ENCODE measurements around the gene RXFP2.

The RXFP2 gene

GRCh38 chr13:31803311-31803710 is 64.0 kb downstream of the RXFP2 start:
- no peak for TF ChIP-seq CTCF (IDR thresholded peaks at IDR 0.05; ENCODE audit: control insufficient read depth, insufficient read depth, low read depth, low read length, missing control alignments)
- H3K4me3 ChIP-seq (ENCODE audit: control insufficient read depth, low read depth, low read length) = no peak overlapping the region
- DNase-seq (ENCODE audit: low read depth) = no peak

GRCh38 chr13:31805841-31806240 is 66.5 kb downstream of the RXFP2 start:
- no peak for DNase-seq (ENCODE audit: low read depth)
- no peak overlapping the region for H3K4me3 ChIP-seq (ENCODE audit: control insufficient read depth, low read depth, low read length)
- no peak for TF ChIP-seq CTCF (IDR thresholded peaks at IDR 0.05; ENCODE audit: control insufficient read depth, insufficient read depth, low read depth, low read length, missing control alignments)

- H3K4me3 ChIP-seq (ENCODE audit: control insufficient read depth, low read depth, low read length) = no peak overlapping the region
- TF ChIP-seq CTCF (IDR thresholded peaks at IDR 0.05; ENCODE audit: control insufficient read depth, insufficient read depth, low read depth, low read length, missing control alignments) = no peak
Observed at GRCh38 chr13:31807090-31807541, 67.8 kb downstream of the RXFP2 start.

GRCh38 chr13:31814536-31814935 is 75.2 kb downstream of the RXFP2 start:
- no peak overlapping the region for H3K4me3 ChIP-seq (ENCODE audit: control insufficient read depth, low read depth, low read length)
- TF ChIP-seq CTCF (IDR thresholded peaks at IDR 0.05; ENCODE audit: control insufficient read depth, insufficient read depth, low read depth, low read length, missing control alignments) = no peak
- DNase-seq (ENCODE audit: low read depth) = no peak

More at GRCh38 chr13:31807090-31807541, 67.8 kb downstream of the RXFP2 start:
- DNase-seq (ENCODE audit: low read depth) = no peak

GRCh38 chr13:31815361-31816144 is 76.2 kb downstream of the RXFP2 start:
- TF ChIP-seq CTCF (IDR thresholded peaks at IDR 0.05; ENCODE audit: control insufficient read depth, insufficient read depth, low read depth, low read length, missing control alignments) = no peak
- H3K4me3 ChIP-seq (ENCODE audit: control insufficient read depth, low read depth, low read length) = no peak overlapping the region
- no peak for DNase-seq (ENCODE audit: low read depth)

GRCh38 chr13:31818236-31818635 is 78.9 kb downstream of the RXFP2 start:
- no peak for TF ChIP-seq CTCF (IDR thresholded peaks at IDR 0.05; ENCODE audit: control insufficient read depth, insufficient read depth, low read depth, low read length, missing control alignments)
- no peak for DNase-seq (ENCODE audit: low read depth)
- no peak overlapping the region for H3K4me3 ChIP-seq (ENCODE audit: control insufficient read depth, low read depth, low read length)
